Measurements from ENCODE around the gene RPS6KB2. TPM values are rescaled to one million over a fixed set of nuclear protein-coding genes. Genes with fewer than 3 reads are reported as not detected.

RPS6KB2 gene
- total RNA-seq (10 to 100 TPM; 60.3 to 88.0 (median 81.9) TPM), total RNA-seq (45.4 to 112 (median 72.8) reads per million in 29 experiments)
- 48.6 TPM for total RNA-seq (2013)

DNA sequence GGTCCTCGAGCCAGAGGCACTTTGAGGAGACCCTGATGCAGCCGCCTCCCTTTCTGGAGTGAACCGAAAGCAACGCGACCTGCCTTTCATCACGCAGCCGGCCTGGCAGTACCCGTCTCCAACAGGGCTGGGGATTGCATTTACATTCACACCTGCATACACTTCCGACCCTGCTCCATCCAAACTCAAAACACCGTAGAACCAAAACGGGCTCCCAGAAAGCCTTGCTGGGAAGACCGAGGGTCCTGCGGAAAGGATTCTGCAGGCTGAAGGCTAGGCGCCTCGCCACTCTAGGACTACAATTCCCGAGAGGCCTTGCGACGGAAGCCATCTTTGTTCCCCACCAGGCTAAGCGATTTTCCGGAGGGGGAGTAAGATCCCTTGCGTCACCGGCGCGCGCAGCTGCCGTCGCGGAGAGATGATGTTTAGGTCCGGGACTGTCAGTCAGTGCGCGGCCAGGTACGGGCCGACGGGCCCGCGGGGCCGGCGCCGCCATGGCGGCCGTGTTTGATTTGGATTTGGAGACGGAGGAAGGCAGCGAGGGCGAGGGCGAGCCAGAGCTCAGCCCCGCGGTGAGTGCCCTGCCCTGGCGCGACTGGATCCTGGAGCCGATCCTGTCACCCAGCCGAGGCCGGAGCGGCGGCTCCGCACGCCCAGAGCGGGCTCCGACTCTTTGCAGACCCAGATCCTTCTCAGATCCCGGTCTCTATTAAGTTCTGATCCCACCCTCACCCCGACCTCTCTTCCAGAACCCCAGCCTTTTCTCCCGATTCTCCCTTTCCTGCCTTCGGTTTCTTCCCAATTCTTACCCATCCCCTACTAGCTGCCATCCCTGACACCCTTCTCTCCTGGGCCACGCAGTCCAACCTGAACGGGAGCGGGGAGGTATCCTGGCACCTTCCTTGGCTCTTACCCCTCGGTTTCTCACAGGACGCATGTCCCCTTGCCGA lies at the start of gene RPS6KB2:
TSS of gene RPS6KB2 (plus strand) at position 443 of the 950 bp plus-strand sequence. CDS start at position 495, 52 bp downstream.
- POLR2A ChIA-PET = interaction anchor here in 1 of 2 donors (0.6 kb wide), 1 partner anchor 9 kb away, joined by 3 read pairs; no protein-coding TSS in a partner anchor
- Mint-ChIP-seq H3K4me1 (peaks cover 47 to 59% (median 48%) of the 10 kb centered on the region in 3 donors), H3K27ac (peak within 1 kb of the TSS; percentile 96 to 98), H3K36me3 (peaks cover 9% of the 10 kb centered on the region), H3K27me3 (no peaks in the 10 kb centered on the region), H3K9me3 (no peaks in the 10 kb centered on the region), H3K4me3 (peak within 1 kb of the TSS; percentile 94 to 98 (median 97))
- Histone ChIP-seq H3K27ac (ENCODE audit: low read length) (peak within 1 kb of the TSS; percentile 81), H3K36me3 (ENCODE audit: control insufficient read depth in 2 of 2, extremely low read depth in 1 of 2, insufficient read depth in 1 of 2, low read length in 1 of 2) (peaks cover 19 to 26% of the 10 kb centered on the region in 2 donors), H3K27me3 (replicated peaks in 1 of 2; ENCODE audit: control insufficient read depth in 2 of 2, extremely low read depth in 1 of 2, insufficient read depth in 2 of 2, low read length in 1 of 2) (no peaks in the 10 kb centered on the region), H3K4me1 (ENCODE audit: control insufficient read depth in 1 of 2, extremely low read depth in 1 of 2, insufficient read depth in 2 of 2, low read length in 2 of 2) (peaks cover 9 to 64% of the 10 kb centered on the region in 2 experiments), H3K4me3 (ENCODE audit: control insufficient read depth in 1 of 2, extremely low read depth in 1 of 2, low read length in 1 of 2) (peak within 1 kb of the TSS; percentile 66 to 99), H3K9me3 (no peaks in the 10 kb centered on the region)
- peak; percentile 80 to 86 (median 85) for ATAC-seq (replicated peaks in 1 of 4)
- CTCF ChIA-PET = interaction anchor here in 1 of 2 donors (0.7 to 2.7 kb wide), 3 partner anchors 9 to 27 kb away, joined by 3 to 9 read pairs (median 7); partner anchors contain the start of genes PPP1CA and PTPRCAP
- peak; percentile 95 to 100 (median 99) for DNase-seq
- under 1% methylated on average over 55 of the region's 68 CpGs for WGBS (ENCODE audit: insufficient coverage)

- WGBS (ENCODE audit: insufficient coverage) = 100% methylated on average over 2 of the region's 4 CpGs
Observed at GRCh38 chr11:67378544-67378943, 49.8 kb upstream of the RPS6KB2 start.

GRCh38 chr11:67379061-67380058 lies 48.9 kb upstream of the RPS6KB2 start:
- no peak overlapping the region for H3K4me3 ChIP-seq (ENCODE audit: control insufficient read depth in 1 of 2, extremely low read depth in 1 of 2, low read length in 1 of 2)
- Mint-ChIP-seq H3K27me3 (peaks cover 3 to 5% of the 10 kb centered on the region in 2 donors), H3K4me1 (peaks cover 14 to 24% (median 14%) of the 10 kb centered on the region in 3 donors), H3K9me3 (no peaks in the 10 kb centered on the region), H3K36me3 (no peaks in the 10 kb centered on the region), H3K27ac (no peak overlapping the region), H3K4me3 (no peak overlapping the region)
- H3K36me3 ChIP-seq (ENCODE audit: control insufficient read depth in 2 of 2, extremely low read depth in 1 of 2, insufficient read depth in 1 of 2, low read length in 1 of 2) = no peaks in the 10 kb centered on the region
- peaks cover 0 to 31% of the 10 kb centered on the region in 2 experiments for H3K27me3 ChIP-seq (replicated peaks in 1 of 2; ENCODE audit: control insufficient read depth in 2 of 2, extremely low read depth in 1 of 2, insufficient read depth in 2 of 2, low read length in 1 of 2)
- no peaks in the 10 kb centered on the region for H3K9me3 ChIP-seq
- DNase-seq = no peak
- ATAC-seq (replicated peaks in 1 of 4) = no peak
- ChIA-PET CTCF (interaction anchor here (0.6 to 7.0 kb wide), 4 partner anchors 9 to 72 kb away, joined by 3 to 128 read pairs (median 20); partner anchors contain the start of gene POLD4 (in 1 of the 2)), POLR2A (no interaction called here)
- no peak overlapping the region for H3K27ac ChIP-seq (ENCODE audit: low read length)
- WGBS (ENCODE audit: insufficient coverage) = 96% methylated on average over 12 of the region's 23 CpGs
- peaks cover 2 to 27% of the 10 kb centered on the region in 2 experiments for H3K4me1 ChIP-seq (ENCODE audit: control insufficient read depth in 1 of 2, extremely low read depth in 1 of 2, insufficient read depth in 2 of 2, low read length in 2 of 2)

More at GRCh38 chr11:67378544-67378943, 49.8 kb upstream of the RPS6KB2 start:
- peaks cover 0 to 38% of the 10 kb centered on the region in 2 experiments for H3K27me3 ChIP-seq (replicated peaks in 1 of 2; ENCODE audit: control insufficient read depth in 2 of 2, extremely low read depth in 1 of 2, insufficient read depth in 2 of 2, low read length in 1 of 2)
- H3K4me1 ChIP-seq (ENCODE audit: control insufficient read depth in 1 of 2, extremely low read depth in 1 of 2, insufficient read depth in 2 of 2, low read length in 2 of 2) = peaks cover 7 to 35% of the 10 kb centered on the region in 2 experiments
- H3K4me1 Mint-ChIP-seq = peaks cover 18 to 30% (median 22%) of the 10 kb centered on the region in 3 donors
- no peaks in the 10 kb centered on the region for H3K36me3 ChIP-seq (ENCODE audit: control insufficient read depth in 2 of 2, extremely low read depth in 1 of 2, insufficient read depth in 1 of 2, low read length in 1 of 2)
- H3K9me3 ChIP-seq = no peaks in the 10 kb centered on the region
- H3K27ac ChIP-seq (ENCODE audit: low read length) = no peak overlapping the region
- H3K27me3 Mint-ChIP-seq = peaks cover 7 to 8% of the 10 kb centered on the region in 2 donors
- CTCF ChIA-PET = interaction anchor here (0.7 to 7.0 kb wide), 3 partner anchors 12 to 90 kb away, joined by 5 to 128 read pairs (median 6); partner anchors contain the start of gene POLD4 (in 1 of the 2)
- POLR2A ChIA-PET = no interaction called here
- no peak overlapping the region for H3K4me3 ChIP-seq (ENCODE audit: control insufficient read depth in 1 of 2, extremely low read depth in 1 of 2, low read length in 1 of 2)
- no peak for ATAC-seq (replicated peaks in 1 of 4)
- no peaks in the 10 kb centered on the region for H3K9me3 Mint-ChIP-seq
- H3K36me3 Mint-ChIP-seq = no peaks in the 10 kb centered on the region
- no peak overlapping the region for H3K4me3 Mint-ChIP-seq
- no peak for DNase-seq
- H3K27ac Mint-ChIP-seq = no peak overlapping the region

DNA sequence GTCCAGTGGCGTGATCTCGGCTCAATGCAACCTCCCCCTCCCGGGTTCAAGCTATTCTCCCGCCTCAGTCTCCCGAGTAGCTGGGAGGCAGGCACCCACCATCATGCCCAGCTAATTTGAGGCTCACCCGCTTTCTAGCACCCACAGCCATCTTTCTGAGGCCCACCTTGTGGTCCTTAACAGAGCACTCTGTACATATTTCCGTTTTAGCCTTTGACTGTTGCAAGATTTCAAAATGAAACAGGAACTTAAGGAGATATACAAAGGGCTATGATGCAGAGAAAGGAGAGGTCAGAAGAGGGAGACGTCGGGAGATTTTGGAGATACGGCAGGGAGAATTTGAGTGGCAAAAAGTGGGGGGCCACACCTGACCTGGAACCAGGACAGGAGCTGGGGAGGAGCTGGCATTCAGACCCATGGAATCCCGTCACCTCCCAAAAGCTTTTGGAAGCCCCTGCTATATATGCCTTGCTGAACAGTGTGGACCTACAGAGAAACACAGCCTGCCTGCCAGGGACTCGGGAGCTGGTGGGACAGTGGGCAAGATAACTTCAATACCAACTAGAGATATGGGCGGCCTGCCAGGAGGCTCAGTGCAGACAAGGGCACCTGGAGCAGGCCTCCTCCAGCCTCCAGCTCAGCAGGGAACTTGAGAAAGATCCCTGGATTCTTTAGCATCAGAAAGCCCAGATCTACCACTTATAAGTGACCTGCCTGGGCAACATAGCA lies 46.9 kb upstream of the RPS6KB2 start:
- 80% methylated on average over 10 of the region's 13 CpGs for WGBS (ENCODE audit: insufficient coverage)
- CTCF ChIA-PET = interaction anchor here (0.6 to 7.0 kb wide), 14 partner anchors 7 to 128 kb away, joined by 3 to 128 read pairs (median 4); partner anchors contain the start of genes POLD4 (in 2 of the 2) and CLCF1 (in 1 of the 2)
- DNase-seq = no peak
- H3K4me1 ChIP-seq (ENCODE audit: control insufficient read depth in 1 of 2, extremely low read depth in 1 of 2, insufficient read depth in 2 of 2, low read length in 2 of 2) = peaks cover 0 to 8% of the 10 kb centered on the region in 2 experiments
- no peaks in the 10 kb centered on the region for H3K9me3 ChIP-seq
- H3K27ac ChIP-seq (ENCODE audit: low read length) = no peak overlapping the region
- Mint-ChIP-seq H3K4me1 (peaks cover 5 to 13% (median 5%) of the 10 kb centered on the region in 3 donors), H3K36me3 (no peaks in the 10 kb centered on the region), H3K9me3 (no peaks in the 10 kb centered on the region), H3K4me3 (no peak overlapping the region), H3K27ac (peak overlapping the region; percentile 13 to 76), H3K27me3 (peaks cover 3 to 8% of the 10 kb centered on the region in 2 donors)
- no peaks in the 10 kb centered on the region for H3K36me3 ChIP-seq (ENCODE audit: control insufficient read depth in 2 of 2, extremely low read depth in 1 of 2, insufficient read depth in 1 of 2, low read length in 1 of 2)
- ATAC-seq (replicated peaks in 1 of 4) = no peak
- H3K27me3 ChIP-seq (replicated peaks in 1 of 2; ENCODE audit: control insufficient read depth in 2 of 2, extremely low read depth in 1 of 2, insufficient read depth in 2 of 2, low read length in 1 of 2) = peaks cover 0 to 18% of the 10 kb centered on the region in 2 experiments
- POLR2A ChIA-PET = interaction anchor here in 1 of 2 donors (0.6 kb wide), 1 partner anchor 39 kb away, joined by 4 read pairs; no protein-coding TSS in a partner anchor
- H3K4me3 ChIP-seq (ENCODE audit: control insufficient read depth in 1 of 2, extremely low read depth in 1 of 2, low read length in 1 of 2) = no peak overlapping the region
